Small intestine (tissue), 7 donors: ENCODE measurements around the gene KNCN. TPM values are rescaled to one million over a fixed set of nuclear protein-coding genes. Genes with fewer than 3 reads are reported as not detected.

Source experiments
- DNase-seq, 2 donors: peaks; one replicate each; pipeline versions ENCODE4 v3.0.0 to v3.0.0-alpha.2; 2013
- FAIRE-seq: peaks from 2 replicates; lab custom pipeline; 2012; peaks lifted over from hg19 to GRCh38; lab: Jason Lieb, UNC
- H3K27ac ChIP-seq, 3 donors: one replicate each; pipeline ENCODE4 v1.5.1; 2013; ENCODE audit warnings: low read length in 2 of 3, mild to moderate bottlenecking in 2 of 3, control low read depth in 1 of 3, inconsistent platforms in 1 of 3, low read depth in 1 of 3, moderate library complexity in 1 of 3
- H3K27me3 ChIP-seq, 3 donors: one replicate each; pipeline ENCODE4 v1.6.1; 2013; ENCODE audit warnings: low read length in 3 of 3, inconsistent platforms in 1 of 3; ENCODE audit not compliant: control insufficient read depth in 3 of 3, insufficient read depth in 3 of 3
- H3K36me3 ChIP-seq, 3 donors: one replicate each; pipeline ENCODE4 v1.6.1; 2013; ENCODE audit warnings: low read length in 3 of 3, inconsistent platforms in 1 of 3, low read depth in 1 of 3, mild to moderate bottlenecking in 1 of 3, moderate library complexity in 1 of 3; ENCODE audit not compliant: control insufficient read depth in 3 of 3, insufficient read depth in 2 of 3
- H3K4me1 ChIP-seq, 3 donors: one replicate each; pipeline ENCODE4 v1.6.1; 2013; ENCODE audit warnings: low read length in 2 of 3, inconsistent platforms in 1 of 3, low read depth in 1 of 3, mild to moderate bottlenecking in 1 of 3, moderate library complexity in 1 of 3; ENCODE audit not compliant: control insufficient read depth in 3 of 3, insufficient read depth in 2 of 3
- H3K4me3 ChIP-seq, 3 donors: one replicate each; pipeline ENCODE4 v1.5.1; 2013; ENCODE audit warnings: low read length in 3 of 3, control low read depth in 1 of 3, inconsistent platforms in 1 of 3, low read depth in 1 of 3, mild to moderate bottlenecking in 1 of 3, moderate library complexity in 1 of 3
- H3K9me3 ChIP-seq, 2 donors: one replicate each; pipeline ENCODE4 v1.6.1; 2013; ENCODE audit warnings: low read depth in 1 of 2, low read length in 1 of 2; ENCODE audit not compliant: control insufficient read depth in 2 of 2, insufficient read depth in 1 of 2
- WGBS, 3 donors: extraction: QIAGEN DNeasy Blood & Tissue Kit; methylation state at CpG; one replicate each; pipeline ENCODE4 v1.1.7; 2013; 5-methylcytosine and 5-hydroxymethylcytosine counted together
- polyA plus RNA-seq, 4 donors: library from polyadenylated mRNA; stranded (reverse) in 3 of 4; unstranded in 1 of 4; fragments of 200-250 nt in 3 of 4; fragments of 120-200 nt in 1 of 4; gene quantifications; one replicate each; pipeline versions ENCODE4 v1.2.1 to v1.2.3, GENCODE V29; 2013
- donor health status: healthy with polysubstance abuse.
- donor health status: control.
- donor health status: control.
- donor health status: Bipolar disorder and iron deficiency.
- donor health status: healthy.

Gene KNCN
- polyA plus RNA-seq, 4 donors = not detected

DNA sequence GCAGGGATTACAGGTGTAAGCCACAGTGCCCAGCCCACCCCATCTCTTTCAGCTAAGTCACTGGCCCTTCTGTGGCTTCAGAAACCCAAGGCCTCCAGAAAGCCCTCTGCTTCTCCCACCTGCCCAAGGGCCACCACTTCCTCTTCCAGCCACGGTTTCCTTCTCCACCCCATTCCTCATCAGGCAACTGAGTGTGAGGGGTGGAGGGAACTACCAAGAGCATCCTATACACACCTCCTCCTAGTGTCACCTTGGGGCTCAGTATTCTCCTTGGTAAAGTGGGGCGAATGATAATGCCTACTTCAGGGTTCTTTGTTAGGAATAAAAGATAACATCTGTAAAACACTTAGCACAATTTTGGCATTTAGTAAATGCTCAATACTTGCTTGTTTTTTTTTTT lies 30.0 kb downstream of the KNCN start:
- Histone ChIP-seq H3K4me3 (no peak overlapping the region), H3K27me3 (peaks cover 0 to 38% (median 4%) of the 10 kb centered on the region in 3 donors), H3K4me1 (peaks cover 0 to 17% (median 6%) of the 10 kb centered on the region in 3 donors), H3K9me3 (no peaks in the 10 kb centered on the region), H3K36me3 (no peaks in the 10 kb centered on the region), H3K27ac (no peak overlapping the region)
- no peak for FAIRE-seq
- no peak for DNase-seq
- WGBS, 3 donors = 62 to 73% (median 65%) methylated on average over 2 of the region's 2 CpGs

- H3K27me3 ChIP-seq = peaks cover 0 to 27% (median 0%) of the 10 kb centered on the region in 3 donors
These were observed 31.2 kb downstream of the KNCN start for GRCh38 chr1:46520063-46520911.

GRCh38 chr1:46519209-46519608 lies 32.2 kb downstream of the KNCN start:
- 71 to 81% (median 73%) methylated on average over 3 to 4 of the region's 4 CpGs for WGBS, 3 donors
- no peaks in the 10 kb centered on the region for H3K36me3 ChIP-seq
- no peak overlapping the region for H3K4me3 ChIP-seq
- H3K9me3 ChIP-seq = no peaks in the 10 kb centered on the region
- H3K4me1 ChIP-seq = peaks cover 0 to 18% (median 2%) of the 10 kb centered on the region in 3 donors
- no peak overlapping the region for H3K27ac ChIP-seq
- no peak for DNase-seq
- FAIRE-seq = no peak
- peaks cover 0 to 16% (median 0%) of the 10 kb centered on the region in 3 donors for H3K27me3 ChIP-seq

More at GRCh38 chr1:46520063-46520911, 31.2 kb downstream of the KNCN start:
- FAIRE-seq = no peak
- Histone ChIP-seq H3K4me3 (no peak overlapping the region), H3K4me1 (peaks cover 0 to 18% (median 2%) of the 10 kb centered on the region in 3 donors), H3K27ac (no peak overlapping the region), H3K36me3 (no peaks in the 10 kb centered on the region), H3K9me3 (no peaks in the 10 kb centered on the region)
- no peak for DNase-seq
- 64 to 82% (median 78%) methylated on average over 15 of the region's 15 CpGs for WGBS, 3 donors

- Histone ChIP-seq H3K36me3 (no peaks in the 10 kb centered on the region), H3K27me3 (peaks cover 0 to 14% (median 0%) of the 10 kb centered on the region in 3 donors), H3K9me3 (no peaks in the 10 kb centered on the region), H3K4me3 (no peak overlapping the region), H3K4me1 (peaks cover 0 to 18% (median 2%) of the 10 kb centered on the region in 3 donors), H3K27ac (peak overlapping the region in 2 of 3 donors; percentile 39 to 78)
- no peak for FAIRE-seq
- peak; percentile 48 to 86 for DNase-seq
- 30 to 42% (median 40%) methylated on average over 4 of the region's 4 CpGs for WGBS, 3 donors
These were observed 33.4 kb downstream of the KNCN start for GRCh38 chr1:46517932-46518498.

DNA sequence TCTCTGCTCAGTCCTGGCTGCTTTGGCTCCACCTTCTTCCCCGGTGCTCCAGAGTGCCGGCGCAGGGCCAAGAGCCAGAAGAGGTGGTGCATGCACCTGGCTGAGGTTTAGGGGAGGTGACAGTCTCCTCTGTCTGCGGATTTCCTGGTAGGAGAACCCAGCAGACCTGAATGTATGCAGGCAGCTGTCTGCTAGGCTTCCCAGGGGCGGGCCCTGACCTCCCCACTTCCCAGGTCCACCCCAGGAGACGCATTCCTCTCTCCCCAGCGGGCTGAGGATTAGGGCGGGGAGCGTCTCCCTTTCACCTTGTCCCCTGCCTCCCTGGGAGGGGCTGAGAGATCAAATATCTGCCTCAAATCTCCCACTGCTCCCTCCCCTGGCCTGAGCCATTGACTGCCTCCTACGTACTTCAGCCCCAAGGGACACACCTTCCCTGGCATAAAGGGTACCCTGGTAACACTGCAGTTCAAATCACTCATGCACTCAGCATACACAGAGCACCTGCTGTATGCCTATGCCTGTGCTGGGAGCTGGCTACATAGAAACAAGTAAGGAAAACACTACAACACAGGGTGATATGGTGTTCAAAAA lies 34.3 kb downstream of the KNCN start:
- peak overlapping the region in 1 of 3 donors; percentile 78 for H3K27ac ChIP-seq
- 1 to 7% (median 2%) methylated on average over 10 of the region's 10 CpGs for WGBS, 3 donors
- H3K4me1 ChIP-seq = peaks cover 0 to 18% (median 0%) of the 10 kb centered on the region in 3 donors
- H3K4me3 ChIP-seq = no peak overlapping the region
- DNase-seq (peak; percentile 55 to 91), FAIRE-seq (no peak)
- H3K9me3 ChIP-seq = no peaks in the 10 kb centered on the region
- peaks cover 0 to 10% (median 0%) of the 10 kb centered on the region in 3 donors for H3K27me3 ChIP-seq
- no peaks in the 10 kb centered on the region for H3K36me3 ChIP-seq

DNA sequence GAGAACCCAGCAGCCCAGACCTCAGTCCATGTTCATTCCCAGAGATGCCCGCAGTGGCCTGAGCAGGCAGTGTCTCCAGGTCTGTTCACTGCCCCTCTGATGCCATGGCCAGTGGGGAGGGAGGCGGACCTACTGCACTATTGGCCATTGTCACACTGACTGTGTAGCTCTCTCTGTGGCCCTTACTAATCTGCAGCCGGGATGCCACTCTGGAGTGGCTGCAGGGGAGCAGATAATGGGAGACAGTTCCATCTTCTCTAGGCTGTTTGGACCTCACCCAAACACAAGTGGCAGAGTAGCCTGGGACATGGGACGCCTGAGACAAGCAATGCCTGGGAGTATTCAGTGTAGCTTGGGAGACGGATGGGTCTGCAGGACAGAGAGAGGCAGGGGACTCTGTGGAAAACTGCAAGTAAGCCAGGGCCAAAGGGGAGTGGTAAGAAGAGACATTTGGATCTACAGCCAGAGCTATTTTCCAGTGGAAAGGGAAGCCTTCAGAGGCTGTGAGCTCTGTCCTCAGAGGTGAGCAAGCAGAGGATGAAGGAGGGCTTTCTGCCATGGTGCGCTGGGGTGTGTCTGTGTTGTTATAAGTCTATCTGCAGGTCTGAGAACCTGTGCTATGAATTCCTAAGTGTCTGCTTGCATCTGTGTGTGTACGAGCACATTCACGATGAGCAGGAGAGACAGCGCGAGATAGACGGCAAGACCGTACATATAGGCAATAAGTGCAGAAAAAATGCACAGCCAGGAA lies 35.1 kb downstream of the KNCN start:
- H3K9me3 ChIP-seq = no peaks in the 10 kb centered on the region
- H3K4me3 ChIP-seq = no peak overlapping the region
- H3K36me3 ChIP-seq = no peaks in the 10 kb centered on the region
- H3K4me1 ChIP-seq = peaks cover 0 to 18% (median 0%) of the 10 kb centered on the region in 3 donors
- WGBS, 3 donors = 23 to 46% (median 44%) methylated on average over 12 of the region's 12 CpGs
- H3K27ac ChIP-seq = peak overlapping the region in 1 of 3 donors; percentile 78
- FAIRE-seq = no peak
- DNase-seq = no peak
- peaks cover 0 to 10% (median 0%) of the 10 kb centered on the region in 3 donors for H3K27me3 ChIP-seq

- Histone ChIP-seq H3K4me3 (no peak overlapping the region), H3K4me1 (peaks cover 0 to 18% (median 0%) of the 10 kb centered on the region in 3 donors), H3K9me3 (no peaks in the 10 kb centered on the region), H3K27ac (no peak overlapping the region), H3K27me3 (peaks cover 0 to 10% (median 0%) of the 10 kb centered on the region in 3 donors), H3K36me3 (no peaks in the 10 kb centered on the region)
- DNase-seq (no peak), FAIRE-seq (no peak)
- 90 to 94% (median 92%) methylated on average over 6 of the region's 6 CpGs for WGBS, 3 donors
These were observed 35.9 kb downstream of the KNCN start for GRCh38 chr1:46515576-46515975.

- DNase-seq (no peak), FAIRE-seq (no peak)
- 63 to 72% (median 72%) methylated on average over 5 of the region's 5 CpGs for WGBS, 3 donors
- Histone ChIP-seq H3K27me3 (peaks cover 0 to 10% (median 0%) of the 10 kb centered on the region in 3 donors), H3K4me1 (peaks cover 0 to 18% (median 0%) of the 10 kb centered on the region in 3 donors), H3K36me3 (no peaks in the 10 kb centered on the region), H3K9me3 (no peaks in the 10 kb centered on the region), H3K27ac (no peak overlapping the region), H3K4me3 (no peak overlapping the region)
These were observed 37.9 kb downstream of the KNCN start for GRCh38 chr1:46513536-46513935.
